NT2/D1 (cell line): Measurements from ENCODE around the gene SAMD9L.

ENCODE experiments used
- SUZ12 ChIP-seq: IDR thresholded peaks from 2 replicates; pipeline ENCODE4 v1.6.1; 2011; ENCODE audit not compliant: insufficient read length, insufficient read depth; ENCODE audit errors: extremely low read depth
- YY1 ChIP-seq: IDR thresholded peaks from 2 replicates; pipeline ENCODE4 v1.6.1; 2011; ENCODE audit not compliant: insufficient read length, insufficient read depth

DNA sequence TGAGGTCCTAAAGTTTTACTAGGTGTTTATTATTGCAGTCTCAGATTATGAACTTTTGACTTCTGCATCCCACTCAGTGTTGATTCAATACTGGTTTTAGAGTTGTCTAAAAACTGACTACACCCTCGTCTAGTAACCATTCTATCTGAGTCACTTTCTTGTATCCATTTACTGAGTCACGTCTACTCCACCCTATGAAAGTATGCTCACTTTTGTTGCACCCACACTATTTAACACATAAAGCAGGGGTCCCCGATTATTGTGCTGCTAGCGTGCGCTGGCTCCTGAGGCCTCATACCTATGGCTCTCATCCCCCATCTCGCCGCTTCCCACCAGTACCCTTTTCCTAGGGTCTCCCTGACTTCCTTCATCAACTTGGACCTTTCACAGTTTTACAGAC, 32.4 kb downstream of the SAMD9L start:
- no peak for TF ChIP-seq YY1
- TF ChIP-seq SUZ12 = no peak
